Progenitor cell of endocrine pancreas (in vitro differentiated cells): Measurements from ENCODE around the gene RAB5IF. TPM values are rescaled to one million over a fixed set of nuclear protein-coding genes. Genes with fewer than 3 reads are reported as not detected.

Source experiments
- DNase-seq: peaks from one replicate; pipeline ENCODE4 v3.0.0; 2021; ENCODE audit warnings: low spot score; ENCODE audit not compliant: unreplicated experiment
- H3K27ac Mint-ChIP-seq: 2 replicates; pipeline ENCODE4 v1.8.0; 2021; ENCODE audit warnings: mild to moderate bottlenecking, moderate library complexity, mixed read lengths
- H3K27me3 Mint-ChIP-seq: 2 replicates; pipeline ENCODE4 v1.8.0; 2021; ENCODE audit warnings: mixed read lengths
- H3K36me3 Mint-ChIP-seq: 2 replicates; pipeline ENCODE4 v1.8.0; 2022; ENCODE audit warnings: mixed read lengths; ENCODE audit not compliant: insufficient read depth
- H3K4me1 Mint-ChIP-seq: 2 replicates; pipeline ENCODE4 v1.8.0; 2021; ENCODE audit warnings: low read depth, mixed read lengths
- H3K4me3 Mint-ChIP-seq: 2 replicates; pipeline ENCODE4 v1.8.0; 2021; ENCODE audit warnings: low read depth, mild to moderate bottlenecking, moderate library complexity, mixed read lengths
- H3K9me3 Mint-ChIP-seq: 2 replicates; pipeline ENCODE4 v1.8.0; 2021; ENCODE audit warnings: low read depth, mixed read lengths
- total RNA-seq: library from RNA; stranded (reverse); gene quantifications from 2 replicates; pipeline ENCODE4 v1.2.1, GENCODE V29; 2021
- TF ChIP-seq, protein P1 (sequence below): fragments of 200-600 bp; sonication (generic); IDR thresholded peaks from one replicate; pipeline ENCODE4 v1.5.0; 2021; ENCODE audit warnings: antibody characterized with exemption, mild to moderate bottlenecking; ENCODE audit not compliant: unreplicated experiment

The RAB5IF gene
- total RNA-seq, 1 donor from 2014 or later = 58.8 TPM

DNA sequence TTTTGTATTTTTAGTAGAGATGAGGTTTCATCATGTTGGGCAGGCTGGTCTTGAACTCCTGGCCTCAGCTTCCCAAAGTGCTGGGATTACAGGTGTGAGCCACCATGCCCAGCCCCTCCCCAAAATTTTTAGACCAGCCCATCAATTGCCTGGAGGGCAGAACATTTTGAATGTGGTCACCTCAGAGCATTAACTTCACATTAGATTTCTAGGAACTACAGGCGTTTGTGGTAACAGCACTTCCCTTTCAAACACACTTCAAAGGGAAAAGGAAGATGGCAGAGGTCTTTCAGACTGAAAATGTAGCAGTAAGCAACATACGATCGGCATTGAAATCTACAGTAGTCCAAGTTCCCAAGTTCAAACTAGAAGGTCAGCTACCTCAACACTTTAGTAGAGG lies 52.7 kb downstream of the RAB5IF start:
- Mint-ChIP-seq H3K36me3 (peaks cover 6% of the 10 kb centered on the region), H3K9me3 (no peaks in the 10 kb centered on the region), H3K27me3 (no peaks in the 10 kb centered on the region), H3K27ac (no peak overlapping the region), H3K4me1 (no peaks in the 10 kb centered on the region), H3K4me3 (no peak overlapping the region)
- no peak for DNase-seq
- TF ChIP-seq, protein P1, sequence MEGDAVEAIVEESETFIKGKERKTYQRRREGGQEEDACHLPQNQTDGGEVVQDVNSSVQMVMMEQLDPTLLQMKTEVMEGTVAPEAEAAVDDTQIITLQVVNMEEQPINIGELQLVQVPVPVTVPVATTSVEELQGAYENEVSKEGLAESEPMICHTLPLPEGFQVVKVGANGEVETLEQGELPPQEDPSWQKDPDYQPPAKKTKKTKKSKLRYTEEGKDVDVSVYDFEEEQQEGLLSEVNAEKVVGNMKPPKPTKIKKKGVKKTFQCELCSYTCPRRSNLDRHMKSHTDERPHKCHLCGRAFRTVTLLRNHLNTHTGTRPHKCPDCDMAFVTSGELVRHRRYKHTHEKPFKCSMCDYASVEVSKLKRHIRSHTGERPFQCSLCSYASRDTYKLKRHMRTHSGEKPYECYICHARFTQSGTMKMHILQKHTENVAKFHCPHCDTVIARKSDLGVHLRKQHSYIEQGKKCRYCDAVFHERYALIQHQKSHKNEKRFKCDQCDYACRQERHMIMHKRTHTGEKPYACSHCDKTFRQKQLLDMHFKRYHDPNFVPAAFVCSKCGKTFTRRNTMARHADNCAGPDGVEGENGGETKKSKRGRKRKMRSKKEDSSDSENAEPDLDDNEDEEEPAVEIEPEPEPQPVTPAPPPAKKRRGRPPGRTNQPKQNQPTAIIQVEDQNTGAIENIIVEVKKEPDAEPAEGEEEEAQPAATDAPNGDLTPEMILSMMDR = no peak

Other genes starting within 250 kb of the RAB5IF start
- gene MYL9, start 64.3 kb upstream of the RAB5IF start, total RNA-seq = 31.0 and 46.0 TPM in 2 replicates
- gene TGIF2, start 32.2 kb upstream of the RAB5IF start, total RNA-seq = 121 and 140 TPM in 2 replicates
- 0.62 and 0.77 TPM in 2 replicates for gene SLA2, start 40.4 kb downstream of the RAB5IF start, total RNA-seq
- gene NDRG3, start 140.3 kb downstream of the RAB5IF start, total RNA-seq = 24.7 and 25.6 TPM in 2 replicates
- gene DSN1, start 168.0 kb downstream of the RAB5IF start, total RNA-seq = 15.1 and 17.5 TPM in 2 replicates